Neural cell (in vitro differentiated cells): ENCODE measurements around the gene KLF14.
"Not testable (repeated sequence)": the region's sequence is repeated elsewhere in the genome, so short reads cannot be mapped to it uniquely, and the experiment has no call there.

Source experiments
- CTCF ChIP-seq: fragments of 450-650 bp; IDR thresholded peaks from 2 replicates; pipeline ENCODE4 v1.5.1; 2014; ENCODE audit warnings: antibody characterized with exemption, mild to moderate bottlenecking, moderate library complexity; ENCODE audit not compliant: poor library complexity, severe bottlenecking
- EP300 ChIP-seq: fragments of 450-650 bp; conservative IDR thresholded peaks from 2 replicates; pipeline ENCODE4 v1.6.1; 2014; ENCODE audit warnings: antibody characterized with exemption, mild to moderate bottlenecking, moderate library complexity; ENCODE audit not compliant: poor library complexity, severe bottlenecking
- EZH2 ChIP-seq: fragments of 200-600, 300-800 bp; shearing (Covaris generic), sonication (generic); IDR thresholded peaks from 2 replicates; pipeline ENCODE4 v1.6.1; 2014; ENCODE audit warnings: antibody characterized with exemption, low read length, borderline replicate concordance, mild to moderate bottlenecking; ENCODE audit not compliant: insufficient read depth, poor library complexity, severe bottlenecking
- MXI1 ChIP-seq: fragments of 450-650 bp; conservative IDR thresholded peaks from 2 replicates; pipeline ENCODE4 v1.6.1; 2014; ENCODE audit warnings: antibody characterized with exemption, mild to moderate bottlenecking; ENCODE audit not compliant: poor library complexity, severe bottlenecking
- POLR2AphosphoS5 ChIP-seq: IDR thresholded peaks from 2 replicates; pipeline ENCODE4 v1.6.1; 2012
- RAD21 ChIP-seq: fragments of 450-650 bp; conservative IDR thresholded peaks from 2 replicates; pipeline ENCODE4 v1.6.1; 2014; ENCODE audit warnings: antibody characterized with exemption, mild to moderate bottlenecking, moderate library complexity
- REST ChIP-seq: IDR thresholded peaks from 2 replicates; pipeline ENCODE4 v1.6.1; 2012; ENCODE audit warnings: borderline replicate concordance
- SMC3 ChIP-seq: fragments of 450-650 bp; conservative IDR thresholded peaks from 2 replicates; pipeline ENCODE4 v1.6.1; 2014; ENCODE audit warnings: antibody characterized with exemption, mild to moderate bottlenecking, moderate library complexity; ENCODE audit not compliant: poor library complexity
- TAF1 ChIP-seq: IDR thresholded peaks from 2 replicates; pipeline ENCODE4 v1.6.1; 2012; ENCODE audit warnings: low read depth

- TF ChIP-seq CTCF, RAD21, EP300, EZH2, POLR2AphosphoS5, MXI1, REST, TAF1, SMC3: not testable (repeated sequence)
These were observed 30.6 kb upstream of the KLF14 start for GRCh38 chr7:130764569-130764968.
